Left lung (tissue), 10 donors: ENCODE measurements around the gene SLC25A18. TPM values are rescaled to one million over a fixed set of nuclear protein-coding genes. Genes with fewer than 3 reads are reported as not detected.
A peak's percentile ranks its signal among the peaks of the same experiment; 100 is the strongest.

Source experiments
- ATAC-seq: fragments of 200-7000 bp; cut with Tn5 transposase; one replicate; pipeline ENCODE4 v1.9.1; 2020; ENCODE audit warnings: moderate library complexity
- DNase-seq, 4 donors: peaks; one replicate each; pipeline ENCODE4 v3.0.0-alpha.2; 2013 to 2020
- H3K27ac ChIP-seq, 2 donors: fragments of 200-600 bp; sonication (generic) in 1 of 2; one replicate each; pipeline versions ENCODE4 v1.5.0 to v1.8.0; 2020 to 2021
- H3K27me3 ChIP-seq, 2 donors: fragments of 200-600 bp; sonication (generic) in 1 of 2; one replicate each; pipeline versions ENCODE4 v1.5.0 to v1.8.0; 2020 to 2021
- H3K36me3 ChIP-seq, 2 donors: fragments of 200-600 bp; sonication (generic) in 1 of 2; one replicate each; pipeline versions ENCODE4 v1.5.0 to v1.8.0; 2020 to 2021
- H3K4me1 ChIP-seq, 2 donors: fragments of 200-600 bp; one replicate each; pipeline ENCODE4 v1.8.0; 2021
- H3K4me3 ChIP-seq, 2 donors: fragments of 200-600 bp; sonication (generic) in 1 of 2; one replicate each; pipeline versions ENCODE4 v1.5.0 to v1.8.0; 2020 to 2021; ENCODE audit warnings: mild to moderate bottlenecking in 1 of 2
- H3K9me3 ChIP-seq, 2 donors: fragments of 200-600 bp; sonication (generic) in 1 of 2; one replicate each; pipeline versions ENCODE4 v1.5.0 to v1.8.0; 2020 to 2021
- intact Hi-C, 2 donors: fragments of 100-400 bp; cut with DNase I; formaldehyde crosslinking; loops; one replicate each; pipeline versions ENCODE4 v1.11.2 to v1.14.2; 2022
- polyA plus RNA-seq, 6 donors: library from polyadenylated mRNA; unstranded; fragments of 120-200 nt; gene quantifications; one replicate each; pipeline ENCODE4 v1.2.1, GENCODE V29; 2013; ENCODE audit not compliant: insufficient read length in 6 of 6
- total RNA-seq, 2 donors: library from RNA; stranded (reverse); fragmentation: NEBNext Ultra II Directional; extraction: Animal tissue kit (Norgen Biotek cat#: 25700); gene quantifications; one replicate each; pipeline ENCODE4 v1.2.1, GENCODE V29; 2021
- TF ChIP-seq, protein P1 (sequence below), 2 donors: fragments of 200-600 bp; sonication (generic) in 1 of 2; IDR thresholded peaks; one replicate each; pipeline versions ENCODE4 v1.5.0 to v1.8.0; 2021; ENCODE audit warnings: antibody characterized with exemption in 2 of 2
- donor health status: DM: no; HTN: yes; CAD: no.
- donor health status: DM: no; HTN: no; CAD: no.

The SLC25A18 gene
- total and polyA plus RNA-seq, 8 donors: 0.26 to 0.56 (median 0.40) TPM

DNA sequence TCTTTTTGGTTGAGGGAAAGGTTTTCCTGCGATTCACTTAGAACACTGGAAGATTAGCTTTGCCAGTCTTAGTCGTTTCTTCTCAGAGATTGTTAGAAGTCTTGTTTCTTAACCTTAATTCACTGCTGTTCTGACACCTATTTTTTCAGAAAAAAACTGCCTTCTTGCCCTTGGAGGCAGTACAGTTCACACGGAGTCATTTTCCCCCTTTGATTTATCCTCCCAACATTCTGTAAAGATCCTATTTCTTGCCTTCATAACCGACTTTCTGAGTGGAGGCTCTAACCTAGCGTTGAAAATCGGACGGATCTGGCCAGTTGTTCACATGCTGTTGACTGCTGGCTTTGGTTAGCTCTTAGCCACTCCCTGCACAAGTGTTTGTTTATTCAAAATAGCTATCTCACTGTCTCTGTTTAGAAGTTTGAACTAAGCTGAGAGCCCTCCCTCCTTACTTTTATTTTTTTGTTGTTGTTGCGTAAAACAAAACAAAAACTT lies 76.0 kb downstream of the SLC25A18 start:
- peak overlapping the region; percentile 99 for H3K27ac ChIP-seq
- intact Hi-C loops: no loop called here
- H3K27me3 ChIP-seq: no peaks in the 10 kb centered on the region
- ATAC-seq (peak; percentile 58), DNase-seq (peak in 2 of 4 donors; percentile 49 to 78)
- H3K36me3 ChIP-seq: no peaks in the 10 kb centered on the region
- H3K4me1 ChIP-seq: peaks cover 4 to 50% of the 10 kb centered on the region in 2 donors
- peak overlapping the region; percentile 66 to 82 for H3K4me3 ChIP-seq
- H3K9me3 ChIP-seq: no peaks in the 10 kb centered on the region
- TF ChIP-seq, protein P1, sequence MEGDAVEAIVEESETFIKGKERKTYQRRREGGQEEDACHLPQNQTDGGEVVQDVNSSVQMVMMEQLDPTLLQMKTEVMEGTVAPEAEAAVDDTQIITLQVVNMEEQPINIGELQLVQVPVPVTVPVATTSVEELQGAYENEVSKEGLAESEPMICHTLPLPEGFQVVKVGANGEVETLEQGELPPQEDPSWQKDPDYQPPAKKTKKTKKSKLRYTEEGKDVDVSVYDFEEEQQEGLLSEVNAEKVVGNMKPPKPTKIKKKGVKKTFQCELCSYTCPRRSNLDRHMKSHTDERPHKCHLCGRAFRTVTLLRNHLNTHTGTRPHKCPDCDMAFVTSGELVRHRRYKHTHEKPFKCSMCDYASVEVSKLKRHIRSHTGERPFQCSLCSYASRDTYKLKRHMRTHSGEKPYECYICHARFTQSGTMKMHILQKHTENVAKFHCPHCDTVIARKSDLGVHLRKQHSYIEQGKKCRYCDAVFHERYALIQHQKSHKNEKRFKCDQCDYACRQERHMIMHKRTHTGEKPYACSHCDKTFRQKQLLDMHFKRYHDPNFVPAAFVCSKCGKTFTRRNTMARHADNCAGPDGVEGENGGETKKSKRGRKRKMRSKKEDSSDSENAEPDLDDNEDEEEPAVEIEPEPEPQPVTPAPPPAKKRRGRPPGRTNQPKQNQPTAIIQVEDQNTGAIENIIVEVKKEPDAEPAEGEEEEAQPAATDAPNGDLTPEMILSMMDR (IDR thresholded peaks at IDR 0.05): no peak

Other genes with a start within 250 kb of the SLC25A18 start
- 1 to 10 TPM; 8.0 to 9.9 TPM for gene CECR2, start 194.0 kb upstream of the SLC25A18 start, total RNA-seq
- 10 to 100 TPM; 15.5 to 22.0 (median 18.2) TPM for gene CECR2, start 194.0 kb upstream of the SLC25A18 start, polyA plus RNA-seq
- 100 to 1,000 TPM; 140 TPM for gene ATP6V1E1, start 65.3 kb downstream of the SLC25A18 start, total RNA-seq
- gene ATP6V1E1, start 65.3 kb downstream of the SLC25A18 start, polyA plus RNA-seq: 100 to 1,000 TPM in 1 of 6 donors, 10 to 100 TPM in 5; 80.6 to 104 (median 90.6) TPM
- 10 to 100 TPM; 37.8 to 38.9 TPM for gene BCL2L13, start 75.3 kb downstream of the SLC25A18 start, total RNA-seq
- gene BCL2L13, start 75.3 kb downstream of the SLC25A18 start, polyA plus RNA-seq: 10 to 100 TPM; 30.5 to 36.1 (median 32.9) TPM
- 10 to 100 TPM; 26.6 to 33.5 TPM for gene BID, start 211.0 kb downstream of the SLC25A18 start, total RNA-seq
- gene BID, start 211.0 kb downstream of the SLC25A18 start, polyA plus RNA-seq: 10 to 100 TPM; 18.1 to 22.7 (median 19.6) TPM